SU-DHL-6 (cell line): ENCODE measurements around the gene ASPDH.

ENCODE experiments used
- H2AFZ ChIP-seq: fragments of 200-600 bp; sonication (generic); 2 replicates; pipeline ENCODE4 v1.6.1; 2014; ENCODE audit warnings: low read depth, mild to moderate bottlenecking, moderate library complexity, mixed read lengths, antibody characterized with exemption, low read length; ENCODE audit not compliant: severe bottlenecking
- H3F3A ChIP-seq: fragments of 200-600 bp; shearing (Covaris generic); 2 replicates; pipeline ENCODE4 v1.6.0; 2016; ENCODE audit warnings: antibody characterized with exemption, mild to moderate bottlenecking; ENCODE audit not compliant: insufficient read depth
- H3K27ac ChIP-seq: fragments of 200-600 bp; sonication (generic); 2 replicates; pipeline ENCODE4 v1.5.1; 2016; ENCODE audit warnings: low read depth, mild to moderate bottlenecking, low read length, moderate library complexity, mixed read lengths
- H3K27me3 ChIP-seq: fragments of 200-600 bp; sonication (generic), shearing (Covaris generic); 2 replicates; pipeline ENCODE4 v1.6.0; 2014; ENCODE audit warnings: mild to moderate bottlenecking, low read length
- H3K36me3 ChIP-seq: fragments of 200-600 bp; sonication (generic); 2 replicates; pipeline ENCODE4 v1.6.1; 2014; ENCODE audit warnings: mild to moderate bottlenecking, low read length, mixed read lengths
- H3K4me2 ChIP-seq: fragments of 300-600, 200-600 bp; shearing (Covaris generic), sonication (generic); 2 replicates; pipeline ENCODE4 v1.6.0; 2014; ENCODE audit warnings: low read length, low read depth, mild to moderate bottlenecking; ENCODE audit not compliant: poor library complexity, severe bottlenecking
- H3K4me3 ChIP-seq: fragments of 200-600 bp; sonication (generic); 2 replicates; pipeline ENCODE4 v1.5.1; 2014; ENCODE audit warnings: antibody characterized with exemption, low read length, mild to moderate bottlenecking, mixed read lengths; ENCODE audit not compliant: insufficient read depth, poor library complexity, severe bottlenecking
- H3K79me2 ChIP-seq: fragments of 200-600 bp; sonication (generic); 2 replicates; pipeline ENCODE4 v1.6.1; 2014; ENCODE audit warnings: mild to moderate bottlenecking, low read length, moderate library complexity; ENCODE audit not compliant: insufficient read depth
- H3K9ac ChIP-seq: fragments of 200-600 bp; sonication (generic); 2 replicates; pipeline ENCODE4 v1.7.0; 2014; ENCODE audit warnings: mild to moderate bottlenecking, low read length
- H3K9me2 ChIP-seq: fragments of 200-600 bp; sonication (generic); replicated peaks from 2 replicates; pipeline ENCODE4 v1.6.1; 2014; ENCODE audit warnings: low read length; ENCODE audit not compliant: insufficient read depth
- H3K9me3 ChIP-seq: fragments of 200-600 bp; sonication (generic); 2 replicates; pipeline ENCODE4 v1.6.1; 2014; ENCODE audit warnings: low read length, mixed read lengths; ENCODE audit not compliant: insufficient read depth
- H4K20me1 ChIP-seq: fragments of 200-600 bp; sonication (generic); 2 replicates; pipeline ENCODE4 v1.6.1; 2014; ENCODE audit warnings: low read depth, mild to moderate bottlenecking, antibody characterized with exemption, low read length, moderate library complexity, mixed read lengths
- CTCF ChIP-seq: fragments of 200-600 bp; sonication (generic); IDR thresholded peaks from one replicate; pipeline ENCODE4 v1.5.1; 2017; ENCODE audit warnings: antibody characterized with exemption, mild to moderate bottlenecking, low read length, moderate library complexity; ENCODE audit not compliant: insufficient read depth, poor library complexity, severe bottlenecking
- EZH2phosphoT487 ChIP-seq: fragments of 200-600 bp; sonication (generic), shearing (Covaris generic); conservative IDR thresholded peaks from 2 replicates; pipeline ENCODE4 v1.6.1; 2018; ENCODE audit warnings: mild to moderate bottlenecking, antibody characterized with exemption, low read length, moderate library complexity, mixed read lengths

ASPDH gene

DNA sequence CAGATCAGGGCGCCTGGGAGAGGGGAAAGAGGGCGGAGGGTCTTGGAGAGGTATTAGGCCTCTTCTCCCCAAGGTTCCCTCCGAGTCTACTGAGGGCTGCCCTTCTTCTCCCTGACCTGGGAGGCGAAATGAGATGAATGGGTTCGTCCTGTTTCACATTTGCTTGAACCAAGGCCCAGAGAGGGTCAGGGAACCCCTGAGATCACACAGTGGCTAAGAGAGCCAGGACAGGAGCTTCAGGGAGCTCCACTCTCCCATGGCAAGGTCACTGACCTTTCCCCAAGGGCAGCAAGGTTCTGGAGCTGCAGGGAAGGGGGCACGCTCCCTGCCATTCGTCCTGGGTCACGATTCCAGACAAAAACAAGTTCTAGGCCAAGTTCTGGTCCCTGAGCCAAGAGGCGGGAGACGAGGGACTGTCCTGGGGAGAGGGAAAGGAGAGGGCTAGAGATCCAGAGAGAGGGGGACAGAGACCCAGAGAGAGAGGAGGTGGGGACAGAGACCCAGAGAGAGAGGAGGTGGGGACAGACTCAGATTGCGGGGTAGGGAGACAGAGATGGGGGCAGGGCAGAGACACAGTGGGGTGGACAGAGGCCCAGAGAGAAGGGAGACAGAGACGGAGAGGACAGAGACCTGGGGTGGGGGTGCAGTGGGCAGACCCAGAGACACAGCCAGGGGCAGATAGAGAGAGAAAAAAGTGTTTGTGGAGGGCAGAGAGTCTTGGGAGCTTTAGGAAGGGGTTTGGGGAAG is 541 bp downstream of the ASPDH start:
- Histone ChIP-seq H3K4me3 (no peak overlapping the region), H3K79me2 (no peaks in the 10 kb centered on the region), H3K9me2 (no peaks in the 10 kb centered on the region), H3K27me3 (no peaks in the 10 kb centered on the region), H3K27ac (no peak overlapping the region), H3K9me3 (no peaks in the 10 kb centered on the region), H2AFZ (no peak overlapping the region), H3K4me2 (no peak overlapping the region), H3K36me3 (no peaks in the 10 kb centered on the region), H3K9ac (no peak overlapping the region), H3F3A (no peaks in the 10 kb centered on the region), H4K20me1 (no peaks in the 10 kb centered on the region)
- TF ChIP-seq EZH2phosphoT487 (no peak), CTCF (no peak)

DNA sequence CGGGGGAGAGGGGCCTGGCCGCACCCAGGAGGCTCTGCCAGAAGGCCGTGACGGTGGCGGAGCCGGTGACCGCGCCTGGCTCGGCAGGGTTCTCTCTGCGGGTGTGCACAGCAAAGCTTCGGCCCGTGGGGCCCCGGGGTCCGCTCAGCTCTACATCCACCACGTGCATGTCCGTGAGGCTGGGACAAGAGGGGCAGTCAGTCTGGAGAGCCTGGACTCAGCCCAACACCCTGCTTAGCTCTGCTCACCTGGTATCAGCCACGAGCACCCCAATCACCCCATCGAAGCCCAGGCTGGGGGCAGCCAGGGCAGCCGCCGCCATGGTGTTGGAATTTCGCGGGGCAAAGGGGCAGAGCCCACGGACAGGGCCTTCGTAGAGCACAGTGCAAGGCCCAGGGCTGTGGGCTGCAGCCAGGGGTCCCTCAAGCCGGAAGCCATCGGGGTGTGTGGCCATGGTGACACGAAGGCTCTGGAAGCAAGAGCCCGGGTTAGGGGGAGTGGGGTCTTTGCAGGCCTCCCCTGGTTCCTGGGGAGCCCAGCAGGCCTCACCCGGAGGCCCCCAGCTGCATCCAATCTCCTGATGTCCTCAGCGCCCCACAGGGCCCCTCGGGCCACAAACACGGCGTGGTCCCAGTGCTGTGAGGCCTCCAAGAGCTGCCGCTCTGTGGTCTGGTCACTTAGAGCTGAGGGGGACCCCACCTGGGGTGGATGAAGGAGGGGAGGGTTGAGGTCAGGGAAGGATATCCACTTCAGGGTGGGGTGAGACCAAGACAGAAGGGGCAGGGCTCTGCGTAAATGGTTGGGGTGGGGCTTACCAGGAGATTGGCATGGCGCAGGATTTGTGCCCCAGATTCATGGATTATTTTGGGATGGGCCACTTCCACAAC is 1.4 kb downstream of the ASPDH start:
- no peak for TF ChIP-seq EZH2phosphoT487
- no peak for TF ChIP-seq CTCF
- Histone ChIP-seq H4K20me1 (no peaks in the 10 kb centered on the region), H3K27ac (no peak overlapping the region), H3K9me3 (no peaks in the 10 kb centered on the region), H3K36me3 (no peaks in the 10 kb centered on the region), H3K27me3 (no peaks in the 10 kb centered on the region), H2AFZ (no peak overlapping the region), H3K9ac (0 out of 2 replicates have a peak overlapping the region, but pooled peaks have one; percentile 80), H3K4me2 (peak overlapping the region; percentile 78), H3K4me3 (no peak overlapping the region), H3K9me2 (no peaks in the 10 kb centered on the region), H3K79me2 (no peaks in the 10 kb centered on the region), H3F3A (no peaks in the 10 kb centered on the region)

GRCh38 chr19:50511069-50511822 is 2.5 kb downstream of the ASPDH start, which contains the start of gene JOSD2:
Gene JOSD2 (minus strand): TSS chr19:50511191. CDS start chr19:50510431, 760 bp downstream.
- Histone ChIP-seq H3K27ac (no peak within 1 kb of the TSS), H3K9me2 (no peaks in the 10 kb centered on the region), H3K4me3 (peak within 1 kb of the TSS; percentile 64), H3K27me3 (no peaks in the 10 kb centered on the region), H3K9me3 (no peaks in the 10 kb centered on the region), H3K79me2 (no peaks in the 10 kb centered on the region), H3F3A (no peaks in the 10 kb centered on the region), H3K4me2 (peak within 1 kb of the TSS; percentile 78), H2AFZ (peak within 1 kb of the TSS; percentile 76), H3K36me3 (no peaks in the 10 kb centered on the region), H4K20me1 (no peaks in the 10 kb centered on the region), H3K9ac (peak within 1 kb of the TSS; percentile 80)
- TF ChIP-seq EZH2phosphoT487 (no peak), CTCF (no peak)
